HepG2 (cell line): ENCODE data around the gene SLCO3A1. TPM values are rescaled to one million over a fixed set of nuclear protein-coding genes. Genes with fewer than 3 reads are reported as not detected.

ENCODE experiments used
- ATAC-seq: fragments of 200-7000 bp; cut with Tn5 transposase; 3 replicates; pipeline ENCODE4 v1.9.1; 2020; ENCODE audit warnings: mild to moderate bottlenecking, moderate library complexity
- BruUV-seq: library from RNA; stranded (reverse); fragments of 400-500 nt; replicated peaks from 2 replicates; lab custom pipeline; 2021; lab: Mats Ljungman, UMichigan
- CTCF ChIA-PET: fragments of 300-600 bp; formaldehyde crosslinking; extraction: SDS; loops from one replicate; lab custom pipeline; 2021; ENCODE audit warnings: low total read pairs, inconsistent platforms, low intra/inter-chr PET ratio; lab: Yijun Ruan, JAX
- POLR2A ChIA-PET: fragments of 350-600 bp; sonication (Branson Sonifier 250); formaldehyde crosslinking; loops from one replicate; lab custom pipeline; 2020; ENCODE audit warnings: antibody characterized with exemption, inconsistent platforms; lab: Yijun Ruan, JAX
- DNase-seq: peaks from one replicate; pipeline ENCODE4 v3.0.0-alpha.2; 2015; ENCODE audit warnings: low spot score
- FAIRE-seq: peaks from 3 replicates; lab custom pipeline; 2011; peaks lifted over from hg19 to GRCh38; lab: Jason Lieb, UNC
- H2AFZ ChIP-seq: one replicate; pipeline ENCODE4 v1.6.1; 2011; ENCODE audit warnings: low read length, inconsistent platforms
- H3K27ac ChIP-seq: fragments of 300-600 bp; 3 replicates; pipeline ENCODE4 v1.8.0; 2011; ENCODE audit warnings: mixed run types, mild to moderate bottlenecking, mixed read lengths, low read length, inconsistent platforms; ENCODE audit not compliant: insufficient read depth; ENCODE audit errors: extremely low read length
- H3K27me3 ChIP-seq, 2 experiments: fragments of 200-600 bp in 1 of 2; 2 replicates in 1 of 2; 3 replicates in 1 of 2; pipeline versions ENCODE4 v1.6.0 to v1.8.0; 2011; ENCODE audit warnings: low read length in 2 of 2, mild to moderate bottlenecking in 2 of 2, moderate library complexity in 2 of 2, inconsistent platforms in 1 of 2; ENCODE audit not compliant: insufficient read depth in 2 of 2, control insufficient read depth in 1 of 2
- H3K36me3 ChIP-seq, 2 experiments: fragments of 200-600 bp in 1 of 2; replicated peaks in 1 of 2; 2 replicates in 1 of 2; 3 replicates in 1 of 2; pipeline versions ENCODE4 v1.5.1 to v1.8.0; 2011; ENCODE audit warnings: low read length in 2 of 2, inconsistent platforms in 1 of 2; ENCODE audit not compliant: insufficient read depth in 2 of 2, control insufficient read depth in 1 of 2
- H3K4me1 ChIP-seq: 2 replicates; pipeline ENCODE4 v1.5.1; 2012; ENCODE audit warnings: low read length, inconsistent platforms; ENCODE audit not compliant: insufficient read depth
- H3K4me2 ChIP-seq: 2 replicates; pipeline ENCODE4 v1.6.0; 2011; ENCODE audit warnings: low read depth, low read length, inconsistent platforms
- H3K4me3 ChIP-seq, 3 experiments: fragments of 200-600 bp in 1 of 3; sonication (generic), shearing (Covaris generic) in 1 of 3; replicated peaks in 1 of 3; 2 replicates each; pipeline ENCODE4 v1.5.1; 2011 to 2016; ENCODE audit warnings: low read length in 3 of 3, inconsistent platforms in 2 of 3, low read depth in 2 of 3, mild to moderate bottlenecking in 2 of 3, control low read depth in 1 of 3, mixed read lengths in 1 of 3; ENCODE audit not compliant: insufficient read depth in 1 of 3
- H3K79me2 ChIP-seq: one replicate; pipeline ENCODE4 v1.6.1; 2011; ENCODE audit warnings: low read length, inconsistent platforms; ENCODE audit not compliant: insufficient read depth
- H3K9ac ChIP-seq: 2 replicates; pipeline ENCODE4 v1.6.0; 2011; ENCODE audit warnings: mild to moderate bottlenecking, low read depth, low read length, inconsistent platforms; ENCODE audit not compliant: insufficient read depth
- H3K9me3 ChIP-seq: 2 replicates; pipeline ENCODE4 v1.5.1; 2012; ENCODE audit warnings: mild to moderate bottlenecking, low read length
- H4K20me1 ChIP-seq: 2 replicates; pipeline ENCODE4 v1.6.0; 2011; ENCODE audit warnings: inconsistent platforms, mild to moderate bottlenecking, low read length, moderate library complexity; ENCODE audit not compliant: insufficient read depth
- CBX2 ChIP-seq, 2 experiments: fragments of 200-600 bp in 1 of 2; sonication (generic); formaldehyde crosslinking in 1 of 2; IDR thresholded peaks; 2 replicates each; pipeline versions ENCODE4 v1.7.0 to v1.8.1; 2018 to 2022; ENCODE audit warnings: low read depth in 2 of 2, low read length in 1 of 2, mild to moderate bottlenecking in 1 of 2, missing genetic modification reagents in 1 of 2
- HDAC1 ChIP-seq: sonication (generic); formaldehyde crosslinking; IDR thresholded peaks from 2 replicates; pipeline ENCODE4 v1.5.1; 2020; ENCODE audit warnings: mild to moderate bottlenecking, missing genetic modification reagents
- RFX3 ChIP-seq: IDR thresholded peaks from 2 replicates; pipeline ENCODE4 v1.6.1; 2016; ENCODE audit warnings: missing biosample characterization, missing genetic modification reagents
- ZNF781 ChIP-seq: sonication (generic); formaldehyde crosslinking; IDR thresholded peaks from 2 replicates; pipeline ENCODE4 v1.5.1; 2020; ENCODE audit warnings: borderline replicate concordance, mild to moderate bottlenecking, missing genetic modification reagents; ENCODE audit errors: not compliant biosample characterization
- WGBS: methylation state at CpG from one replicate; pipeline ENCODE4 v1.1.6; 2017; ENCODE audit warnings: low lambda C conversion rate; 5-methylcytosine and 5-hydroxymethylcytosine counted together
- in situ Hi-C: cut with HindIII; loops from 2 replicates; pipeline ENCODE4 v1.10.0; 2017; ENCODE audit warnings: low pct_unique_long_range_greater_than_20kb; ENCODE audit not compliant: extremely low pct_ligation_motif_present
- intact Hi-C: fragments of 100-400 bp; cut with micrococcal nuclease; formaldehyde crosslinking; loops from one replicate; pipeline ENCODE4 v1.10.0; 2022; ENCODE audit not compliant: unreplicated experiment
- polyA plus RNA-seq, 8 experiments: library from polyadenylated mRNA; depleted of rRNA in 3 of 8; stranded (reverse) in 7 of 8; unstranded in 1 of 8; fragments of >200 nt; fragmentation: Illumina TruSeq in 4 of 8; extraction: Trizol in 4 of 8; gene quantifications; 2 replicates each; pipeline versions ENCODE4 v1.2.1 to v1.2.3, GENCODE V29; 2011 to 2016; ENCODE audit warnings: low read depth in 4 of 8, missing spikeins in 1 of 8, mixed read lengths in 1 of 8; ENCODE audit not compliant: insufficient read depth in 1 of 8
- total RNA-seq, 5 experiments: library from RNA; depleted of rRNA; stranded (reverse); fragments of >200 nt; fragmentation: Illumina TruSeq; extraction: Trizol; gene quantifications; 2 replicates each; pipeline ENCODE4 v1.2.3, GENCODE V29; 2016; ENCODE audit warnings: low read depth in 1 of 5
- TF ChIP-seq, protein P1 (sequence below): sonication (generic); formaldehyde crosslinking; IDR thresholded peaks from 2 replicates; pipeline ENCODE4 v1.9.0; 2021; ENCODE audit warnings: missing genetic modification reagents, mild to moderate bottlenecking, borderline replicate concordance
- TF ChIP-seq, protein P2 (sequence below): sonication (generic); formaldehyde crosslinking; IDR thresholded peaks from 2 replicates; pipeline ENCODE4 v1.8.1; 2022; ENCODE audit warnings: mild to moderate bottlenecking, missing genetic modification reagents
- TF ChIP-seq, protein P3 (sequence below): sonication (generic); formaldehyde crosslinking; IDR thresholded peaks from 2 replicates; pipeline ENCODE4 v1.4.0; 2020; ENCODE audit warnings: mild to moderate bottlenecking, missing genetic modification reagents

Gene SLCO3A1
- total and polyA plus RNA-seq, 2 of the 13 experiments (the other 11 are each of a cell fraction or from before 2014, with no cell fraction given), result 0.02 TPM; not detected in 1

DNA sequence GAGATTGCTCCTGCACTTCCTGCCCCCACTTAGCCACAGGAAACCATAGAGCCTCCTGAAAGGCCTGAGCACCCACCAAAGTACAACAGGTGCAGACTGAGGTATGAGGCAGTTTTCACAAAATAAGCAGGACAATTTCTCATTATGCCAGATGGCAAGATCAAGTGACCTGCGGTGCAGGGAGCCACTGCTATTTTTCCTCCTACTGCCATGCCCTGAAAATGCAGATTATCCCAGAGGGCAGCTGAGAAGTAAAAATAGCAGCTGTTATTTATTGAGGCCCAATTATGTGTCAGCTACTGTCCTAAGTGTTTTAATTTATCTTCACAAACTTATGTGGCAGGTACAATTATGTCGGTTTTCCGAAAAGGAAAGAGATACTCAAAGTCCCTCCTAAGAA lies 330.6 kb downstream of the SLCO3A1 start:
- Histone ChIP-seq H3K79me2 (no peaks in the 10 kb centered on the region), H3K27me3 (peaks cover 0 to 5% of the 10 kb centered on the region in 2 experiments; a peak in 1 of 5 replicates), H2AFZ (no peak overlapping the region), H4K20me1 (no peaks in the 10 kb centered on the region), H3K4me3 (no peak overlapping the region), H3K4me2 (no peak overlapping the region), H3K9me3 (no peaks in the 10 kb centered on the region), H3K9ac (no peak overlapping the region), H3K4me1 (no peaks in the 10 kb centered on the region), H3K27ac (no peak overlapping the region), H3K36me3 (no peaks in the 10 kb centered on the region)
- DNase-seq (no peak), FAIRE-seq (no peak), ATAC-seq (no peak)
- WGBS, result 63% methylated on average over 3 of the region's 3 CpGs
- POLR2A ChIA-PET, result no interaction called here
- CTCF ChIA-PET, result no interaction called here
- in situ Hi-C loops, result no loop called here
- no TSS peak for BruUV-seq
- intact Hi-C loops, result no loop called here
- TF ChIP-seq RFX3 (CRISPR knock-in tag) (no peak), ZNF781 (CRISPR knock-in tag) (no peak), CBX2 (IDR thresholded peaks at IDR 0.05; ENCODE audit: low read depth, low read length) (no peak), CBX2 (CRISPR knock-in tag; IDR thresholded peaks at IDR 0.05; ENCODE audit: low read depth) (no peak), HDAC1 (no peak)
- TF ChIP-seq, protein P1, sequence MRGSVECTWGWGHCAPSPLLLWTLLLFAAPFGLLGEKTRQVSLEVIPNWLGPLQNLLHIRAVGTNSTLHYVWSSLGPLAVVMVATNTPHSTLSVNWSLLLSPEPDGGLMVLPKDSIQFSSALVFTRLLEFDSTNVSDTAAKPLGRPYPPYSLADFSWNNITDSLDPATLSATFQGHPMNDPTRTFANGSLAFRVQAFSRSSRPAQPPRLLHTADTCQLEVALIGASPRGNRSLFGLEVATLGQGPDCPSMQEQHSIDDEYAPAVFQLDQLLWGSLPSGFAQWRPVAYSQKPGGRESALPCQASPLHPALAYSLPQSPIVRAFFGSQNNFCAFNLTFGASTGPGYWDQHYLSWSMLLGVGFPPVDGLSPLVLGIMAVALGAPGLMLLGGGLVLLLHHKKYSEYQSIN (CRISPR knock-in tag), result no peak
- TF ChIP-seq, protein P2, sequence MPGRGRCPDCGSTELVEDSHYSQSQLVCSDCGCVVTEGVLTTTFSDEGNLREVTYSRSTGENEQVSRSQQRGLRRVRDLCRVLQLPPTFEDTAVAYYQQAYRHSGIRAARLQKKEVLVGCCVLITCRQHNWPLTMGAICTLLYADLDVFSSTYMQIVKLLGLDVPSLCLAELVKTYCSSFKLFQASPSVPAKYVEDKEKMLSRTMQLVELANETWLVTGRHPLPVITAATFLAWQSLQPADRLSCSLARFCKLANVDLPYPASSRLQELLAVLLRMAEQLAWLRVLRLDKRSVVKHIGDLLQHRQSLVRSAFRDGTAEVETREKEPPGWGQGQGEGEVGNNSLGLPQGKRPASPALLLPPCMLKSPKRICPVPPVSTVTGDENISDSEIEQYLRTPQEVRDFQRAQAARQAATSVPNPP (CRISPR knock-in tag), result no peak
- TF ChIP-seq, protein P3, sequence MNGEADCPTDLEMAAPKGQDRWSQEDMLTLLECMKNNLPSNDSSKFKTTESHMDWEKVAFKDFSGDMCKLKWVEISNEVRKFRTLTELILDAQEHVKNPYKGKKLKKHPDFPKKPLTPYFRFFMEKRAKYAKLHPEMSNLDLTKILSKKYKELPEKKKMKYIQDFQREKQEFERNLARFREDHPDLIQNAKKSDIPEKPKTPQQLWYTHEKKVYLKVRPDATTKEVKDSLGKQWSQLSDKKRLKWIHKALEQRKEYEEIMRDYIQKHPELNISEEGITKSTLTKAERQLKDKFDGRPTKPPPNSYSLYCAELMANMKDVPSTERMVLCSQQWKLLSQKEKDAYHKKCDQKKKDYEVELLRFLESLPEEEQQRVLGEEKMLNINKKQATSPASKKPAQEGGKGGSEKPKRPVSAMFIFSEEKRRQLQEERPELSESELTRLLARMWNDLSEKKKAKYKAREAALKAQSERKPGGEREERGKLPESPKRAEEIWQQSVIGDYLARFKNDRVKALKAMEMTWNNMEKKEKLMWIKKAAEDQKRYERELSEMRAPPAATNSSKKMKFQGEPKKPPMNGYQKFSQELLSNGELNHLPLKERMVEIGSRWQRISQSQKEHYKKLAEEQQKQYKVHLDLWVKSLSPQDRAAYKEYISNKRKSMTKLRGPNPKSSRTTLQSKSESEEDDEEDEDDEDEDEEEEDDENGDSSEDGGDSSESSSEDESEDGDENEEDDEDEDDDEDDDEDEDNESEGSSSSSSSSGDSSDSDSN (CRISPR knock-in tag), result no peak
